Measurements from ENCODE around the gene ASB2.

ASB2 gene

GRCh38 chr14:93921001-93921806 lies 55.2 kb downstream of the ASB2 start:
- DNase-seq (ENCODE audit: low read depth, low spot score) = no peak
- H3K4me3 ChIP-seq (ENCODE audit: low read depth, low read length) = no peak overlapping the region
- ChIA-PET CTCF (interaction anchor here (1.5 kb wide), 1 partner anchor 18 kb away, joined by 8 read pairs; no protein-coding TSS in a partner anchor), POLR2A (no interaction called here)
- TF ChIP-seq CTCF (IDR thresholded peaks at IDR 0.05; ENCODE audit: insufficient read depth, low read length, missing control alignments) = no peak

- DNase-seq (ENCODE audit: low read depth, low spot score) = no peak
- POLR2A ChIA-PET = interaction anchor here (0.7 kb wide), 1 partner anchor 120 kb away, joined by 3 read pairs; no protein-coding TSS in a partner anchor
- H3K4me3 ChIP-seq (ENCODE audit: low read depth, low read length) = no peak overlapping the region
- no peak for TF ChIP-seq CTCF (IDR thresholded peaks at IDR 0.05; ENCODE audit: insufficient read depth, low read length, missing control alignments)
- CTCF ChIA-PET = interaction anchor here (1.0 to 1.2 kb wide), 2 partner anchors 23 to 24 kb away, joined by 3 to 4 read pairs; no protein-coding TSS in a partner anchor
Observed at GRCh38 chr14:93917141-93917540, 59.2 kb downstream of the ASB2 start.

DNA sequence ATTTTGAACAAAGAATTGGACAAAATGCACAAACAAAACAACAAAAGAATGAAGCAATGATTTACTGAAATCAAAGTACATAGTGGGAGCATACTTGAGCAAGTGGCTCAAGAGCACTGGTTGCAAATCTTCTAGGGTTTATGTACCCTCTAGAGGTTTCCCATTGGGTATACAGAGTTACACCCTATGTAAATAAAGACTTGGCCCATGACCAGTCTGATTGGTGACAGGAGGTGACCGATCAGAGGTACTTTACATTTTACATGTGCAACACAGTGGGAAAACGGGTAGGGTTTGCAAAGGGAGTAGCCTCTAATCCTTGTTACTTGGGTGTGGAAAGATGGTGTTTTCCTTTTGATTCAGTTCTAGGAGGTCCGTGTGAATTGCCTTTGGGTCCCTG lies 59.9 kb downstream of the ASB2 start:
- DNase-seq (ENCODE audit: low read depth, low spot score) = no peak
- TF ChIP-seq CTCF (IDR thresholded peaks at IDR 0.05; ENCODE audit: insufficient read depth, low read length, missing control alignments) = no peak
- ChIA-PET POLR2A (no interaction called here), CTCF (no interaction called here)
- H3K4me3 ChIP-seq (ENCODE audit: low read depth, low read length) = no peak overlapping the region

DNA sequence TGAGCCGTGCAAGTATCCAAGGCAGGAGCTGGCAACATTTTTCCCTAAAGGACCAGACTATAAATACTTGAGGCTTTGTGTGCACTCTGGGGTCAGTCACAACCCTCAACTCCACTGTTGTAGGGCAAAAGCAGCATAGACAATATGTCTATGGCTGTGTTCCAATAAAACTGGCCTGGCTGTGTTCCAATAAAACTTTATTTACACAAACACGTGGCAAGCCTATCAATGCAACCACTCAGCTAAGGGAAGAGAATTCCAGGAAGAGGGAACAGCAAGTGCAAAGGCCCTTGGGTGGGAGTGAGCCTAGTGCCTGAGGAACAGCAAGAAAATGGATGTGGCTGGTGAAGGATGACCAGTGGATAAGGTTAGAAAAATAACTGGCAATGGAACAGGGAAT lies 60.6 kb downstream of the ASB2 start:
- CTCF ChIA-PET = interaction anchor here (1.0 to 1.4 kb wide), 2 partner anchors 20 to 23 kb away, joined by 3 to 4 read pairs; no protein-coding TSS in a partner anchor
- H3K4me3 ChIP-seq (ENCODE audit: low read depth, low read length) = no peak overlapping the region
- TF ChIP-seq CTCF (IDR thresholded peaks at IDR 0.05; ENCODE audit: insufficient read depth, low read length, missing control alignments) = no peak
- no peak for DNase-seq (ENCODE audit: low read depth, low spot score)
- POLR2A ChIA-PET = no interaction called here

DNA sequence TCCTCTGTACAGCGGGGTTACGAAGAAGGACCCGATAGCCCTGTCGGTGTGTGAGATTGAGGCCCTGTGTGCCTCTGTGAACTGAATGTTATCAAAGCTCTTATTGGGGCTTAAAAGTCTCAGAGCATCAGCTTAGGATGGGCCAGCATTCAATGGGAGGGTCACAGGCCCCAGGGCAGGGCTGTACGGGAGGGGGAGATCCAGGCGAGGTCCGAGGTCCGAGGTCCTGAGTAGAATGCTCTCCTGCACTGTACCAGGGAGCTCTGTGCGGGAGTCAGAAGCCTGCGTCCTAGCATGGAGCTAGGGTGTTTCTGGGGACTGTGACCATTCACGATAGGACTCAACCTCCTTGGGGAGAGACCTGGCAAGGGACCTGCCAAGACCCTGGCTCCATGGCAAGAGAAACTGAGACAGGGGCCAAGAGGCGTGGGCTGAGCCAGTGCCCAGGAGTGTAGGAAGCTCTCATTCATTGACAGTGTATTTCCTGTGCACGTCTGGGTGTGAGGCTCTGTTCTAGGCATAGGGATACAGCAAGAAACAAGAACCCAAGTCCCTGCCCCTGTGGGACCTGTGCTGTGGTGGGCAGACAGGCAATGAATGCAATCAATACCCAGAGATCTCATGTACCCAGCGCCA lies 61.2 kb downstream of the ASB2 start:
- no peak for DNase-seq (ENCODE audit: low read depth, low spot score)
- H3K4me3 ChIP-seq (ENCODE audit: low read depth, low read length) = no peak overlapping the region
- no peak for TF ChIP-seq CTCF (IDR thresholded peaks at IDR 0.05; ENCODE audit: insufficient read depth, low read length, missing control alignments)
- ChIA-PET CTCF (interaction anchor here (0.8 to 3.2 kb wide), 4 partner anchors 10 to 24 kb away, joined by 3 to 13 read pairs (median 4); no protein-coding TSS in a partner anchor), POLR2A (no interaction called here)

DNA sequence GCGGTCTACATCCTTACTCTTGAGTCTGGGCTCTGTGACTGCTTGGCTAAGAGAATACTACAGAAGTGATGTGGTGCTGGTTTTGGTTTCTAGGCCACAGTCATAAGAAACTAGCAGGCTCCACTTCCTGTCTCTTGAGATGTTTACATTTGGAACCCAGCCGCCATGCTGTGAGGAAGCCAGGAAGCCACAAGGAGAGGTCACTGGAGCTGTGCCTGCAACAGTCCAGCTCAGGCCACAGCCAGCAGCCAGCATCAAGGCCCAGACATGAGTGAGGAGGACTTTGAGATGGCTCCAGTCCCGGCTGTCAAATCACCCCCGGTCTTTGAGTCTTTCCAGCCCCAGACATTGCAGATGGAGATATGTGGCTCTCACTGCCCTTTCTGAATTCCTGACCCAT lies 62.1 kb downstream of the ASB2 start:
- ChIA-PET CTCF (interaction anchor here (0.8 to 3.2 kb wide), 3 partner anchors 9 to 25 kb away, joined by 3 to 13 read pairs (median 4); no protein-coding TSS in a partner anchor), POLR2A (no interaction called here)
- no peak for DNase-seq (ENCODE audit: low read depth, low spot score)
- H3K4me3 ChIP-seq (ENCODE audit: low read depth, low read length) = no peak overlapping the region
- no peak for TF ChIP-seq CTCF (IDR thresholded peaks at IDR 0.05; ENCODE audit: insufficient read depth, low read length, missing control alignments)

All from AG04449 (cell line).